Stimulated activated CD8-positive, alpha-beta memory T cell treated with anti-CD3 and anti-CD28 coated beads, Interleukin-2, amount 100 ng/mL, for 48 hours (primary cell): ENCODE data around the gene PRAMEF5.
"Not testable (repeated sequence)": the region's sequence is repeated elsewhere in the genome, so short reads cannot be mapped to it uniquely, and the experiment has no call there.

Experiments
- DNase-seq, 2 donors: peaks; one replicate each; pipeline ENCODE4 v3.0.0-alpha.2; 2020; ENCODE audit warnings: low read depth in 2 of 2

Gene PRAMEF5

GRCh38 chr1:13253898-13254297 is at the start of gene PRAMEF5:
Gene PRAMEF5 (plus strand): TSS chr1:13254198. CDS start chr1:13259269, 5,071 bp downstream.
- not testable (repeated sequence) for DNase-seq

- DNase-seq: not testable (repeated sequence)
Measured at GRCh38 chr1:13208712-13209111, 45.3 kb upstream of the PRAMEF5 start.

- not testable (repeated sequence) for DNase-seq
Measured at GRCh38 chr1:13216619-13217018, 37.4 kb upstream of the PRAMEF5 start.

- not testable (repeated sequence) for DNase-seq
Measured at GRCh38 chr1:13219203-13219602, 34.8 kb upstream of the PRAMEF5 start.

GRCh38 chr1:13222788-13223187 is 31.2 kb upstream of the PRAMEF5 start:
- not testable (repeated sequence) for DNase-seq

GRCh38 chr1:13224480-13225060 is 29.4 kb upstream of the PRAMEF5 start:
- no peak for DNase-seq

- DNase-seq: not testable (repeated sequence)
Measured at GRCh38 chr1:13225675-13226204, 28.3 kb upstream of the PRAMEF5 start, which contains the start of gene PRAMEF18. Gene PRAMEF18 (minus strand): TSS chr1:13226154. CDS start chr1:13226106, 48 bp downstream.

GRCh38 chr1:13227271-13228055 is 26.5 kb upstream of the PRAMEF5 start:
- DNase-seq: not testable (repeated sequence)

- DNase-seq: peak in 1 of 2 donors; percentile 37
Measured at GRCh38 chr1:13228343-13228781, 25.6 kb upstream of the PRAMEF5 start.

GRCh38 chr1:13230096-13230495 is 23.9 kb upstream of the PRAMEF5 start:
- DNase-seq: not testable (repeated sequence)

GRCh38 chr1:13230601-13231000 is 23.4 kb upstream of the PRAMEF5 start:
- DNase-seq: not testable (repeated sequence)

- not testable (repeated sequence) for DNase-seq
Measured at GRCh38 chr1:13231061-13231750, 22.8 kb upstream of the PRAMEF5 start.

- DNase-seq: not testable (repeated sequence)
Measured at GRCh38 chr1:13232056-13232455, 21.9 kb upstream of the PRAMEF5 start.

GRCh38 chr1:13234057-13234456 is 19.9 kb upstream of the PRAMEF5 start:
- DNase-seq: not testable (repeated sequence)

GRCh38 chr1:13237572-13237971 is 16.4 kb upstream of the PRAMEF5 start:
- not testable (repeated sequence) for DNase-seq

GRCh38 chr1:13239633-13240032 is 14.4 kb upstream of the PRAMEF5 start:
- DNase-seq: not testable (repeated sequence)

- DNase-seq: not testable (repeated sequence)
Measured at GRCh38 chr1:13243536-13244263, 10.3 kb upstream of the PRAMEF5 start.

- not testable (repeated sequence) for DNase-seq
Measured at GRCh38 chr1:13245841-13246553, 8.0 kb upstream of the PRAMEF5 start.

- DNase-seq: not testable (repeated sequence)
Measured at GRCh38 chr1:13246554-13246871, 7.5 kb upstream of the PRAMEF5 start.

GRCh38 chr1:13247122-13247521 is 6.9 kb upstream of the PRAMEF5 start:
- DNase-seq: not testable (repeated sequence)

GRCh38 chr1:13265124-13265523 is 11.1 kb downstream of the PRAMEF5 start:
- DNase-seq: not testable (repeated sequence)
